PFSK-1 (cell line): ENCODE measurements around the gene TSPAN18.

Source experiments
- FOXP2 ChIP-seq: optimal IDR thresholded peaks from 2 replicates; pipeline ENCODE3; 2011; ENCODE audit warnings: borderline replicate concordance, control low read depth, inconsistent platforms; ENCODE audit not compliant: insufficient read depth; ENCODE audit errors: extremely low read length, extremely low read depth
- POLR2AphosphoS5 ChIP-seq: IDR thresholded peaks from 2 replicates; pipeline ENCODE4 v1.6.1; 2012; ENCODE audit warnings: low read depth, mild to moderate bottlenecking, control low read depth, low read length, moderate library complexity
- REST ChIP-seq, 2 experiments: IDR thresholded peaks; 2 replicates each; pipeline versions ENCODE4 v1.6.1 to v1.8.0; 2011 to 2012; ENCODE audit warnings: low read depth in 2 of 2, low read length in 2 of 2, control low read depth in 1 of 2, inconsistent platforms in 1 of 2, mild to moderate bottlenecking in 1 of 2, moderate library complexity in 1 of 2; ENCODE audit not compliant: insufficient read depth in 1 of 2
- SIN3A ChIP-seq: IDR thresholded peaks from 2 replicates; pipeline ENCODE4 v1.6.1; 2012; ENCODE audit warnings: mild to moderate bottlenecking, low read length, moderate library complexity, borderline replicate concordance; ENCODE audit not compliant: insufficient read depth
- TAF1 ChIP-seq: IDR thresholded peaks from 2 replicates; pipeline ENCODE4 v1.6.1; 2012; ENCODE audit warnings: low read length, control low read depth, borderline replicate concordance; ENCODE audit not compliant: insufficient read depth

TSPAN18 gene

GRCh38 chr11:44826922-44827643 lies 100.3 kb downstream of the TSPAN18 start:
- TF ChIP-seq SIN3A, result no peak
- no peak for TF ChIP-seq REST (IDR thresholded peaks at IDR 0.05; ENCODE audit: insufficient read depth in 1 of 2, low read depth in 2 of 2, low read length in 2 of 2)
- TF ChIP-seq TAF1, result no peak
- TF ChIP-seq FOXP2, result no peak
- TF ChIP-seq POLR2AphosphoS5, result no peak

- TF ChIP-seq FOXP2 (no peak), SIN3A (no peak), REST (IDR thresholded peaks at IDR 0.05; ENCODE audit: insufficient read depth in 1 of 2, low read depth in 2 of 2, low read length in 2 of 2) (no peak), TAF1 (no peak), POLR2AphosphoS5 (no peak)
These were observed 101.5 kb downstream of the TSPAN18 start for GRCh38 chr11:44828296-44828695.

- TF ChIP-seq SIN3A, result no peak
- TF ChIP-seq REST (IDR thresholded peaks at IDR 0.05; ENCODE audit: insufficient read depth in 1 of 2, low read depth in 2 of 2, low read length in 2 of 2), result no peak
- no peak for TF ChIP-seq TAF1
- TF ChIP-seq FOXP2, result no peak
- TF ChIP-seq POLR2AphosphoS5, result no peak
These were observed 103.1 kb downstream of the TSPAN18 start for GRCh38 chr11:44829838-44830237.

- TF ChIP-seq SIN3A, result no peak
- no peak for TF ChIP-seq POLR2AphosphoS5
- no peak for TF ChIP-seq TAF1
- TF ChIP-seq REST (IDR thresholded peaks at IDR 0.05; ENCODE audit: insufficient read depth in 1 of 2, low read depth in 2 of 2, low read length in 2 of 2), result no peak
- TF ChIP-seq FOXP2, result no peak
These were observed 105.0 kb downstream of the TSPAN18 start for GRCh38 chr11:44831605-44832394.
